ENCODE measurements around the gene VEZF1. TPM values are rescaled to one million over a fixed set of nuclear protein-coding genes. Genes with fewer than 3 reads are reported as not detected.

The VEZF1 gene, protein sequence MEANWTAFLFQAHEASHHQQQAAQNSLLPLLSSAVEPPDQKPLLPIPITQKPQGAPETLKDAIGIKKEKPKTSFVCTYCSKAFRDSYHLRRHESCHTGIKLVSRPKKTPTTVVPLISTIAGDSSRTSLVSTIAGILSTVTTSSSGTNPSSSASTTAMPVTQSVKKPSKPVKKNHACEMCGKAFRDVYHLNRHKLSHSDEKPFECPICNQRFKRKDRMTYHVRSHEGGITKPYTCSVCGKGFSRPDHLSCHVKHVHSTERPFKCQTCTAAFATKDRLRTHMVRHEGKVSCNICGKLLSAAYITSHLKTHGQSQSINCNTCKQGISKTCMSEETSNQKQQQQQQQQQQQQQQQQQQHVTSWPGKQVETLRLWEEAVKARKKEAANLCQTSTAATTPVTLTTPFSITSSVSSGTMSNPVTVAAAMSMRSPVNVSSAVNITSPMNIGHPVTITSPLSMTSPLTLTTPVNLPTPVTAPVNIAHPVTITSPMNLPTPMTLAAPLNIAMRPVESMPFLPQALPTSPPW
- 21.9 and 39.3 TPM in 2 replicates for total RNA-seq

DNA sequence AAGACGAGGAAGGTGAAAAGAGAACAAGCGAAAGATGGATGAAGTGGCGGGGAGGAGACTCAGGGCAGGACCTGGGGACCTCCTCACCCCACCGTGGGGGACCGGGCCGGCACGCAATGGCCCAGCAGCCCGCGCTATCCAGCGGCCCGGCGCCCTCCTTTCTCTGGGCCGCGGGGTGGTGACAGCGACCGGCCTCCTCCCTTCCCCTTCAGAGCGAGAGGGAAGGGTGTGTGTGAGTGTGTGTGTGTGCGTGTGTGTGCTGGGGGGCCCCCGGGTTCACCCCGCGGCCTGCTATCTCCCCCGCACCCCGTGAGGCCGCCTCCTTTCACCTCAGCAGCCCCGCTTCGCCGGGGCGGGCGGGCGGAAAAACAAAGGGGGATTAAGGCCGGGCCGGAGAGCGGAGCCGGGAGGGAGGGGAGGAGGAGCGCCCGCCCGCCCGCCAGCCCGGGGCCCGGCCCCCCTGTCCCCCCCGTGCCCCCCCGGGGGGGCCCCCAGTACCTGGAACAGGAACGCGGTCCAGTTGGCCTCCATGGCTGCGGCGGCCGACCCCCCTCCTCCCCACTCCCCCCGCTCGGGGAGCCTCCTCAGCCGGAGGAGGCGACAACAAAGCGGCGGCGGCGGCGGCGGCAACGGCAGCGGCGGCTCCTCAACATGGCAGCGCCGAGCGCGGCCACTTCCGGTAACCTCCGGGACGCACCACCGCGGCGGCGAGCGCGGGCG, at the start of gene VEZF1:
Gene VEZF1 (minus strand): TSS at position 674 of the 720 bp plus-strand sequence. CDS start 143 bp downstream, at position 531.

DNA sequence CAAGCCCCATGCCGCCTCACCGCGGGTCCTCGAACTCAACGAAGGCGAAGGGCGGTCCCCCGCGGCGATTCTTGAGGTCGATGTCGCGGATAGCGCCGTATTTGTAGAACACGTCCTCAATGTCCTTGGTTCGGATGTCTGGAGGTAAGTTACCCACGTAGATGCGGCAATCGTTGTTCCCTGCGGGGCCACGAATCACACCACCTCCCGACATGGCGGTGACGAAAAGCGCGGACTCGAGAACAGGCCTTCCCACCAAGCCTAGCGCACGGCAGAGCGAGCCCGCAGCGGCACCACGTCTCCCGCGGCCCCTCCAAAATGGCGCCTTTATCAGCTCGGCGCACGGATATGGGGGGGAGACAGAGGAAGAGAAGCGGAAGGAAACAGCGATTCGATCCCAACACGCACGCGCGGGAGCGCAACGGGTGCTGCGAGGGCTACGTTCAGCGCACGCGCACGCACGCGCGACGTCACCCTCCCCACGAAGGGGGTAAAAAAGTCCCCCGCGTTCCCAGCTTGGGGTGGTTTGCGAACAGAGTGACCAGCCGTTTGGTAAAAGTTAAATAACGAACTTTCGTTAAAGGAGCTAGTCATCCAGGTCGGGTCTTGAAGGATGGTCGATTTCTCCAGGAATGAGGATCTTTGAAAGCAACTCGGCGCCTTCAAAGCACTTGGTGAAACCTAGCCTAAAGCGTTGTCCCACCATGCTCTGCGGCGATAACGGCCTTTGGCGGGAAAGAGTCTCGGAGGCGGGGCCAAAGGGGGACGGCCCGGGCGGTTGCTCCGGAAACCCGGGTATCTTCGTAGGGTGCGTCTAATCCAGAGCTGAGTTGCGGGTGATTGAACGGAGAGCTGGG, 19.1 kb upstream of the VEZF1 start, which contains the start of gene SRSF1:
Gene SRSF1 (minus strand): TSS at position 323 of the 857 bp plus-strand sequence. CDS start 109 bp downstream, at position 214.

DNA sequence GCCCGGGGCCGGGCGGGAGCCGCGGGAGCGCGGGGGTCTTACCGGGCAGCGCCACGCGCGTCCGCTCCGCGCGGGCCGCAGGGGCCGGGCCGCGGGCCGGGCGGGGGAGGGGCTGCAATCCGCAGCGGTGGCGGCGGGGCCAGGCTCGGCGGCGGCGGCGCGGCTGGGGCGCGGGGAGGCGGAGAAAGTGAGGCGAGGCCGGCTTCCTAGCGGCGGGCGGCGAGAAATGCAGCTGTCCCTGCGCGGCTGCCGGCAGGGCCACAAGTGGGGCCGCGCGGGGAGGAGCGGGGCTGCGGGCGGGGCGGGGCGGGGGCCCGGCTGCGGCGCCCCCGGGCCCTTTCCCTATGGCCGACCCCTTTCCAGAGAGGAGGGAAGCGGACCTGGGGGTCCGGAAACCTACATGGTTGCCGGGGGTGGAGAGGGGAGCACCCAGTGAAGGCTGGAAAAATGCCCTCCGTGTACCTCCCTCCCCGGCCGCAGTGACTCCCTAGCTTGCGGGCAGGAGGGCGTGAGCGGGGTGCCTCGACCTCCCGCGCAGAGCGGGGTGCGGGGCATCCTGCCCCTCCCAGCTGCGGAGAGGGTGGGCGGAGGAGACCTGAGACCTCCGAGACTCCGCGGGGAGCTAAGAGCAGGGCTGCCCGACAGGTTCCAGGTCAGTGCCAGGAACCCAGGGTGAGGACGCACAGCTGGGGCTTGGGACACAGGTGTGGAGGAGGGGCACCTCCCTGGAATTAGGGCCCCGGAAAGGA, 32.7 kb downstream of the VEZF1 start, which contains the start of gene CUEDC1:
Gene CUEDC1 (minus strand): TSS at position 230 of the 749 bp plus-strand sequence. CDS start 69,848 bp downstream, outside the sequence.

Other genes with a start within 250 kb of the VEZF1 start
- gene CCDC182, start 243.0 kb downstream of the VEZF1 start, total RNA-seq = not detected in 2 replicates
- gene MRPS23, start 138.2 kb downstream of the VEZF1 start, total RNA-seq = 29.1 and 36.6 TPM in 2 replicates
- 3.4 and 10.8 TPM in 2 replicates for gene CUEDC1, start 32.8 kb downstream of the VEZF1 start, total RNA-seq
- gene SRSF1, start 19.0 kb upstream of the VEZF1 start, total RNA-seq = 145 and 263 TPM in 2 replicates
- 21.9 and 36.1 TPM in 2 replicates for gene DYNLL2, start 95.2 kb upstream of the VEZF1 start, total RNA-seq
- not detected in 2 replicates for gene OR4D1, start 160.1 kb upstream of the VEZF1 start, total RNA-seq
- not detected in 2 replicates for gene OR4D2, start 178.7 kb upstream of the VEZF1 start, total RNA-seq
- gene EPX, start 204.5 kb upstream of the VEZF1 start, total RNA-seq = not detected in 2 replicates
- gene MKS1, start 231.0 kb upstream of the VEZF1 start, total RNA-seq = 10.6 and 11.5 TPM in 2 replicates